NCI-H1105 (cell line): Measurements from ENCODE around the gene GAL3ST3.
A peak's percentile ranks its signal among the peaks of the same experiment; 100 is the strongest.

Experiments used
- DNase-seq: peaks from one replicate; lab custom pipeline; 2025; lab: John Stamatoyannopoulos, UW

GAL3ST3 gene

GRCh38 chr11:66069715-66070603, 21.0 kb upstream of the GAL3ST3 start, which contains the start of gene PACS1:
PACS1 (plus strand) TSS chr11:66070272; CDS start chr11:66070487, 215 bp downstream.
- peak; percentile 38 for DNase-seq

GRCh38 chr11:66068923-66069714, 20.2 kb upstream of the GAL3ST3 start:
- DNase-seq: no peak

- peak; percentile 54 for DNase-seq
Observed at GRCh38 chr11:66068154-66068821, 19.3 kb upstream of the GAL3ST3 start.

GRCh38 chr11:66067640-66068039, 18.7 kb upstream of the GAL3ST3 start:
- DNase-seq: no peak

- no peak for DNase-seq
Observed at GRCh38 chr11:66066751-66067150, 17.8 kb upstream of the GAL3ST3 start.

GRCh38 chr11:66064571-66064970, 15.6 kb upstream of the GAL3ST3 start:
- DNase-seq: no peak

GRCh38 chr11:66063900-66064299, 14.9 kb upstream of the GAL3ST3 start:
- no peak for DNase-seq

- DNase-seq: no peak
Observed at GRCh38 chr11:66062408-66062807, 13.4 kb upstream of the GAL3ST3 start.

GRCh38 chr11:66061268-66061667, 12.3 kb upstream of the GAL3ST3 start:
- DNase-seq: no peak

- no peak for DNase-seq
Observed at GRCh38 chr11:66059966-66060680, 11.2 kb upstream of the GAL3ST3 start.

- no peak for DNase-seq
Observed at GRCh38 chr11:66056501-66056900, 7.5 kb upstream of the GAL3ST3 start.

GRCh38 chr11:66055021-66055420, 6.1 kb upstream of the GAL3ST3 start:
- DNase-seq: no peak

- DNase-seq: no peak
Observed at GRCh38 chr11:66052664-66052982, 3.7 kb upstream of the GAL3ST3 start.

GRCh38 chr11:66051766-66052663, 3.1 kb upstream of the GAL3ST3 start, which contains the start of gene SF3B2:
SF3B2 (plus strand) TSS chr11:66052364; CDS start chr11:66052385, 21 bp downstream.
- DNase-seq: peak; percentile 98

GRCh38 chr11:66051371-66051765, 2.4 kb upstream of the GAL3ST3 start:
- no peak for DNase-seq

- DNase-seq: no peak
Observed at GRCh38 chr11:66050581-66051231, 1.7 kb upstream of the GAL3ST3 start.

GRCh38 chr11:66047541-66048365, 1.2 kb downstream of the GAL3ST3 start:
- no peak for DNase-seq

GRCh38 chr11:66046901-66047300, 2.1 kb downstream of the GAL3ST3 start:
- no peak for DNase-seq

GRCh38 chr11:66045177-66045639, 3.8 kb downstream of the GAL3ST3 start:
- peak; percentile 88 for DNase-seq
